Peyer's patch (tissue), 4 donors: ENCODE results near the gene LOXHD1.

Experiments
- POLR2A ChIP-seq, 2 donors: fragments of 450-650 bp; IDR thresholded peaks; one replicate each; pipeline ENCODE4 v1.5.1; 2017; ENCODE audit warnings: antibody characterized with exemption in 2 of 2, mild to moderate bottlenecking in 2 of 2, moderate library complexity in 2 of 2
- TF ChIP-seq, protein P1 (sequence below), 6 experiments: fragments of 450-650 bp in 4 of 6; fragments of 200-600 bp in 2 of 6; sonication (generic) in 1 of 6; IDR thresholded peaks; one replicate each; pipeline ENCODE4 v1.5.1; 2017 to 2019; ENCODE audit warnings: antibody characterized with exemption in 6 of 6, mild to moderate bottlenecking in 3 of 6, moderate library complexity in 1 of 6

DNA sequence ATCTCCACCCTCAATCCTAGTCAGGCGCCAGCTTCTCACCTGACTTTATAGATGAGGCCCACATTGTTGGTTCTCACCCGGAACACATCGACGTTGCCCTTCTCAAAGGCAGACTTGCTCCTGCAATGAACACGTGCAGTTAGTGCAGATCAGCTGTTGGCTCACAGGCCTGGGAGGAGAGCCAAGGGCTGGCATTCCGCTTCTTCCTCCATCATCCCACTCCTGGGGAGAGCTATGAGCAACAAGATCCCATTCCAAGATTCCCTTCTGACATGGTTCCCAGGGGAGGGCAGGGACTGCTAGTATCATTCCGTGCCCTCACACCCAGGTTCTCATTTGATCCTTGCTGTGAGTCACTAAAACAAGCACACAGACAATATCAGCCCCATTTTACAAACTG lies 15.1 kb downstream of the LOXHD1 start:
- TF ChIP-seq, protein P1, sequence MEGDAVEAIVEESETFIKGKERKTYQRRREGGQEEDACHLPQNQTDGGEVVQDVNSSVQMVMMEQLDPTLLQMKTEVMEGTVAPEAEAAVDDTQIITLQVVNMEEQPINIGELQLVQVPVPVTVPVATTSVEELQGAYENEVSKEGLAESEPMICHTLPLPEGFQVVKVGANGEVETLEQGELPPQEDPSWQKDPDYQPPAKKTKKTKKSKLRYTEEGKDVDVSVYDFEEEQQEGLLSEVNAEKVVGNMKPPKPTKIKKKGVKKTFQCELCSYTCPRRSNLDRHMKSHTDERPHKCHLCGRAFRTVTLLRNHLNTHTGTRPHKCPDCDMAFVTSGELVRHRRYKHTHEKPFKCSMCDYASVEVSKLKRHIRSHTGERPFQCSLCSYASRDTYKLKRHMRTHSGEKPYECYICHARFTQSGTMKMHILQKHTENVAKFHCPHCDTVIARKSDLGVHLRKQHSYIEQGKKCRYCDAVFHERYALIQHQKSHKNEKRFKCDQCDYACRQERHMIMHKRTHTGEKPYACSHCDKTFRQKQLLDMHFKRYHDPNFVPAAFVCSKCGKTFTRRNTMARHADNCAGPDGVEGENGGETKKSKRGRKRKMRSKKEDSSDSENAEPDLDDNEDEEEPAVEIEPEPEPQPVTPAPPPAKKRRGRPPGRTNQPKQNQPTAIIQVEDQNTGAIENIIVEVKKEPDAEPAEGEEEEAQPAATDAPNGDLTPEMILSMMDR (IDR thresholded peaks at IDR 0.05) = no peak
- no peak for TF ChIP-seq POLR2A (IDR thresholded peaks at IDR 0.05)
